B cell (primary cell): ENCODE results near the gene ATP11B.

ENCODE experiments used
- CTCF ChIP-seq: fragments of 200-600 bp; IDR thresholded peaks from one replicate; pipeline ENCODE4 v1.8.0; 2022; ENCODE audit warnings: antibody characterized with exemption, mild to moderate bottlenecking
- EZH2 ChIP-seq: IDR thresholded peaks from 2 replicates; pipeline ENCODE4 v1.6.1; 2012; ENCODE audit warnings: borderline replicate concordance, low read depth, mild to moderate bottlenecking, moderate library complexity, low read length; ENCODE audit not compliant: insufficient read depth, poor library complexity, severe bottlenecking

GRCh38 chr3:182902236-182902635 lies 108.9 kb downstream of the ATP11B start:
- TF ChIP-seq CTCF: no peak
- TF ChIP-seq EZH2: no peak
